ENCODE data around the gene GAS1. TPM values are rescaled to one million over a fixed set of nuclear protein-coding genes. Genes with fewer than 3 reads are reported as not detected.

The GAS1 gene
- total and polyA plus RNA-seq, 2 of the 8 experiments (the other 6 are each of a cell fraction or from before 2014, with no cell fraction given), result 2.8 to 5.7 TPM

DNA sequence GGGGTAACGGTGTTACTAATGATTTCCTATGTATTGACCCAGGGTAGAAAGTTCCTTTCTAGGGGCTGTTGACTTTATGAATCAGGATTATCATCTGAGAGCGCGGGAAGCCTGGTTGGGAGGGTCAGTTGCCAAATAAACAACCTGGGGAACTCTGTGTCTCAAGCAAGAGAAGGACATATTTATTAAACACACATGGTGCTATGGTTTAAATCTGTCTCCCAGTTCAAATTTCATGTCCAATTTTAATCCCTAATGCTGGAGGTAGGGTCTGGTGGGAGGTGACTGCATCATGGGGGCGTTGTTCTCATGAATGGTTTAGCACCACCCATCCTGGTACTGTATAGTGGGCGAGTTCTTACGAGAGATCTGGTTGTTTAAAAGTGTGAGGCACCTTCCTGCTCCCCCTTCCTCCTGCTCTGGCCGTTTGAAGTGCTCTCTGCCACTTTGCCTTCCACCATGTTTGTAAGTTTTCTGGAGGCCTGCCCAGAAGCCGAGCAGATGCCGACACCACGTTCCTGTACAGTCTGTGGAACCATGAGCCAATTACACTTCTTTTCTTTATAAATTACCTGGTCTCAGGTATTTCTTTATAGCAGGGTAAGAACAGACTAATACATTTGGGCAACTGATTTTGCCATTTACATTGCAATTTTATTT is 19.7 kb upstream of the GAS1 start:
- Histone ChIP-seq H2BK15ac (ENCODE audit: low read length) (no peak overlapping the region), H2BK120ac (replicated peaks; ENCODE audit: low read depth, low read length) (no peak overlapping the region), H3K4ac (replicated peaks; ENCODE audit: insufficient read length, low read depth, low read length) (no peak overlapping the region), H3K4me1 (replicated peaks in 1 of 4; ENCODE audit: control insufficient read depth in 3 of 4, insufficient read depth in 4 of 4, low read length in 3 of 4) (no peaks in the 10 kb centered on the region), H4K20me1 (replicated peaks in 1 of 2; ENCODE audit: control insufficient read depth in 1 of 2, insufficient read depth in 2 of 2, low read length in 2 of 2) (no peaks in the 10 kb centered on the region), H3K79me2 (ENCODE audit: control insufficient read depth in 1 of 2, insufficient read depth in 2 of 2, low read length in 2 of 2) (no peaks in the 10 kb centered on the region), H3K36me3 (ENCODE audit: control insufficient read depth in 2 of 4, insufficient read depth in 4 of 4, low read length in 3 of 4) (no peaks in the 10 kb centered on the region), H4K5ac (ENCODE audit: insufficient read length, low read depth, low read length) (no peak overlapping the region), H3K23me2 (ENCODE audit: low read depth, low read length) (no peaks in the 10 kb centered on the region), H2BK20ac (ENCODE audit: low read length) (no peak overlapping the region), H3K27ac (ENCODE audit: low read depth, low read length) (no peak overlapping the region), H3K4me3 (ENCODE audit: extremely low read depth in 1 of 4, insufficient read depth in 2 of 4, low read depth in 3 of 4, low read length in 4 of 4) (no peak overlapping the region), H2AFZ (ENCODE audit: low read length) (no peak overlapping the region), H2BK5ac (ENCODE audit: low read depth, low read length) (no peak overlapping the region), H3K9me3 (ENCODE audit: insufficient read depth in 2 of 2, low read depth in 1 of 2, low read length in 1 of 2) (no peaks in the 10 kb centered on the region), H3K18ac (ENCODE audit: extremely low read depth, low read length) (no peak overlapping the region), H3K14ac (ENCODE audit: insufficient read length) (no peak overlapping the region), H4K8ac (ENCODE audit: extremely low read depth, insufficient read depth, low read length) (no peak overlapping the region), H3K27me3 (replicated peaks in 1 of 4; ENCODE audit: control insufficient read depth in 3 of 4, extremely low read depth in 1 of 4, insufficient read depth in 3 of 4, low read length in 3 of 4) (no peaks in the 10 kb centered on the region; a peak in 1 of 7 replicates), H3K4me2 (ENCODE audit: insufficient read depth in 1 of 2, low read depth in 2 of 2, low read length in 2 of 2) (no peak overlapping the region), H3K56ac (replicated peaks; ENCODE audit: insufficient read length, low read depth, low read length) (no peak overlapping the region), H4K91ac (replicated peaks; ENCODE audit: insufficient read length, low read length) (no peak overlapping the region), H3K79me1 (ENCODE audit: low read depth, low read length) (no peaks in the 10 kb centered on the region), H3K9ac (replicated peaks in 1 of 4; ENCODE audit: extremely low read depth in 1 of 4, low read depth in 3 of 4, low read length in 3 of 4) (no peak overlapping the region), H2AK5ac (ENCODE audit: low read depth, low read length) (no peak overlapping the region), H2BK12ac (ENCODE audit: low read depth, low read length) (no peak overlapping the region), H3K23ac (ENCODE audit: insufficient read length) (no peak overlapping the region)
- ChIA-PET POLR2A (ENCODE audit: partially characterized antibody) (interaction anchor here (1.5 kb wide), 1 partner anchor 20 kb away, joined by 4 read pairs; no protein-coding TSS in a partner anchor), CTCF (ENCODE audit: partially characterized antibody) (no interaction called here)
- no peak for DNase-seq (ENCODE audit: low read depth in 1 of 2, low spot score in 2 of 2)
- WGBS, 2 experiments (ENCODE audit: extremely low coverage in 1 of 2, insufficient coverage in 1 of 2, insufficient read length in 1 of 2, insufficient replicate concordance in 2 of 2, low coverage in 1 of 2, low lambda C conversion rate in 2 of 2, missing lambda C conversion rate in 1 of 2), result 89% methylated on average over 10 of the region's 10 CpGs; no CpG with 5 or more reads in 1 of the 2 experiments
- TF ChIP-seq MAFK (IDR thresholded peaks at IDR 0.05; ENCODE audit: low read depth, low read length) (no peak), CHD1 (IDR thresholded peaks at IDR 0.05; ENCODE audit: low read depth, low read length) (no peak)
- no peak for FAIRE-seq
